ENCODE measurements around the gene LY6G6C. TPM values are rescaled to one million over a fixed set of nuclear protein-coding genes. Genes with fewer than 3 reads are reported as not detected.
"Not testable (repeated sequence)": the region's sequence is repeated elsewhere in the genome, so short reads cannot be mapped to it uniquely, and the experiment has no call there.

LY6G6C gene
- total RNA-seq, 1 donor from 2014 or later = not detected

- Histone ChIP-seq H3K4me1 (peaks cover 7% of the 10 kb centered on the region), H3K27ac (no peak overlapping the region), H3K36me3 (no peaks in the 10 kb centered on the region), H3K27me3 (ENCODE audit: low read depth) (no peaks in the 10 kb centered on the region), H3K4me3 (no peak overlapping the region), H3K9me3 (no peaks in the 10 kb centered on the region)
- ATAC-seq (peak; percentile 41 to 44), DNase-seq (no peak)
- intact Hi-C loops (cut with DNase I) = no loop called here
- TF ChIP-seq CTCF (IDR thresholded peaks at IDR 0.05) = no peak
Measured at GRCh38 chr6:31711233-31711632, 10.3 kb downstream of the LY6G6C start.

- H3K27me3 ChIP-seq (ENCODE audit: low read depth) = no peaks in the 10 kb centered on the region
- no peaks in the 10 kb centered on the region for H3K9me3 ChIP-seq
- H3K4me1 ChIP-seq = peaks cover 7% of the 10 kb centered on the region
- H3K36me3 ChIP-seq = no peaks in the 10 kb centered on the region
- intact Hi-C loops (cut with DNase I) = no loop called here
- H3K4me3 ChIP-seq = no peak overlapping the region
- TF ChIP-seq CTCF (IDR thresholded peaks at IDR 0.05) = no peak
- no peak overlapping the region for H3K27ac ChIP-seq
- ATAC-seq (no peak), DNase-seq (no peak)
Measured at GRCh38 chr6:31710523-31711219, 10.9 kb downstream of the LY6G6C start.

- H3K4me1 ChIP-seq; H3K27me3 ChIP-seq (ENCODE audit: low read depth); H3K36me3 ChIP-seq; H3K27ac ChIP-seq; H3K9me3 ChIP-seq; ATAC-seq; intact Hi-C loops (cut with DNase I); H3K4me3 ChIP-seq: not testable (repeated sequence)
- DNase-seq = peak; percentile 70
Measured at GRCh38 chr6:31709157-31709556, 12.4 kb downstream of the LY6G6C start.

- peaks cover 14% of the 10 kb centered on the region for H3K4me1 ChIP-seq
- H3K27me3 ChIP-seq (ENCODE audit: low read depth) = no peaks in the 10 kb centered on the region
- no peaks in the 10 kb centered on the region for H3K36me3 ChIP-seq
- H3K27ac ChIP-seq = no peak overlapping the region
- no peak for TF ChIP-seq CTCF (IDR thresholded peaks at IDR 0.05)
- H3K9me3 ChIP-seq = no peaks in the 10 kb centered on the region
- DNase-seq = no peak
- intact Hi-C loops (cut with DNase I) = no loop called here
- H3K4me3 ChIP-seq = no peak overlapping the region
- ATAC-seq = no peak
Measured at GRCh38 chr6:31708224-31708623, 13.3 kb downstream of the LY6G6C start.

- Histone ChIP-seq H3K27me3 (ENCODE audit: low read depth) (no peaks in the 10 kb centered on the region), H3K4me1 (peaks cover 14% of the 10 kb centered on the region), H3K36me3 (no peaks in the 10 kb centered on the region), H3K9me3 (no peaks in the 10 kb centered on the region), H3K4me3 (no peak overlapping the region), H3K27ac (no peak overlapping the region)
- no peak for DNase-seq
- no peak for ATAC-seq
- no peak for TF ChIP-seq CTCF (IDR thresholded peaks at IDR 0.05)
- intact Hi-C loops (cut with DNase I) = no loop called here
Measured at GRCh38 chr6:31707701-31708100, 13.8 kb downstream of the LY6G6C start.

- H3K27ac ChIP-seq = no peak within 1 kb of the TSS
- intact Hi-C loops (cut with DNase I) = no loop called here
- no peaks in the 10 kb centered on the region for H3K9me3 ChIP-seq
- peaks cover 20% of the 10 kb centered on the region for H3K4me1 ChIP-seq
- no peaks in the 10 kb centered on the region for H3K27me3 ChIP-seq (ENCODE audit: low read depth)
- no peak within 1 kb of the TSS for H3K4me3 ChIP-seq
- no peaks in the 10 kb centered on the region for H3K36me3 ChIP-seq
- TF ChIP-seq CTCF (IDR thresholded peaks at IDR 0.05) = no peak
- DNase-seq (no peak), ATAC-seq (no peak)
Measured at GRCh38 chr6:31706599-31706998, 14.9 kb downstream of the LY6G6C start, which contains the start of gene LY6G6F. Gene LY6G6F (plus strand): TSS chr6:31706866. CDS start chr6:31706907, 41 bp downstream.
